Measurements from ENCODE around the gene CFAP97D2. TPM values are rescaled to one million over a fixed set of nuclear protein-coding genes. Genes with fewer than 3 reads are reported as not detected.
A peak's percentile ranks its signal among the peaks of the same experiment; 100 is the strongest.

The CFAP97D2 gene
- total RNA-seq, 1 donor from 2014 or later, result 1.8 TPM

- no peak for ATAC-seq
- TF ChIP-seq, protein P1, sequence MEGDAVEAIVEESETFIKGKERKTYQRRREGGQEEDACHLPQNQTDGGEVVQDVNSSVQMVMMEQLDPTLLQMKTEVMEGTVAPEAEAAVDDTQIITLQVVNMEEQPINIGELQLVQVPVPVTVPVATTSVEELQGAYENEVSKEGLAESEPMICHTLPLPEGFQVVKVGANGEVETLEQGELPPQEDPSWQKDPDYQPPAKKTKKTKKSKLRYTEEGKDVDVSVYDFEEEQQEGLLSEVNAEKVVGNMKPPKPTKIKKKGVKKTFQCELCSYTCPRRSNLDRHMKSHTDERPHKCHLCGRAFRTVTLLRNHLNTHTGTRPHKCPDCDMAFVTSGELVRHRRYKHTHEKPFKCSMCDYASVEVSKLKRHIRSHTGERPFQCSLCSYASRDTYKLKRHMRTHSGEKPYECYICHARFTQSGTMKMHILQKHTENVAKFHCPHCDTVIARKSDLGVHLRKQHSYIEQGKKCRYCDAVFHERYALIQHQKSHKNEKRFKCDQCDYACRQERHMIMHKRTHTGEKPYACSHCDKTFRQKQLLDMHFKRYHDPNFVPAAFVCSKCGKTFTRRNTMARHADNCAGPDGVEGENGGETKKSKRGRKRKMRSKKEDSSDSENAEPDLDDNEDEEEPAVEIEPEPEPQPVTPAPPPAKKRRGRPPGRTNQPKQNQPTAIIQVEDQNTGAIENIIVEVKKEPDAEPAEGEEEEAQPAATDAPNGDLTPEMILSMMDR (IDR thresholded peaks at IDR 0.05), result no peak
- no peaks in the 10 kb centered on the region for H3K27me3 ChIP-seq (ENCODE audit: low read depth)
- no peaks in the 10 kb centered on the region for H3K9me3 ChIP-seq
- peaks cover 11% of the 10 kb centered on the region for H3K4me1 ChIP-seq
- DNase-seq, result no peak
- no peaks in the 10 kb centered on the region for H3K36me3 ChIP-seq
- intact Hi-C loops (cut with DNase I), result no loop called here
- H3K4me3 ChIP-seq, result no peak overlapping the region
- H3K27ac ChIP-seq, result no peak overlapping the region
These were observed 42.5 kb upstream of the CFAP97D2 start for GRCh38 chr13:114136576-114136975.

DNA sequence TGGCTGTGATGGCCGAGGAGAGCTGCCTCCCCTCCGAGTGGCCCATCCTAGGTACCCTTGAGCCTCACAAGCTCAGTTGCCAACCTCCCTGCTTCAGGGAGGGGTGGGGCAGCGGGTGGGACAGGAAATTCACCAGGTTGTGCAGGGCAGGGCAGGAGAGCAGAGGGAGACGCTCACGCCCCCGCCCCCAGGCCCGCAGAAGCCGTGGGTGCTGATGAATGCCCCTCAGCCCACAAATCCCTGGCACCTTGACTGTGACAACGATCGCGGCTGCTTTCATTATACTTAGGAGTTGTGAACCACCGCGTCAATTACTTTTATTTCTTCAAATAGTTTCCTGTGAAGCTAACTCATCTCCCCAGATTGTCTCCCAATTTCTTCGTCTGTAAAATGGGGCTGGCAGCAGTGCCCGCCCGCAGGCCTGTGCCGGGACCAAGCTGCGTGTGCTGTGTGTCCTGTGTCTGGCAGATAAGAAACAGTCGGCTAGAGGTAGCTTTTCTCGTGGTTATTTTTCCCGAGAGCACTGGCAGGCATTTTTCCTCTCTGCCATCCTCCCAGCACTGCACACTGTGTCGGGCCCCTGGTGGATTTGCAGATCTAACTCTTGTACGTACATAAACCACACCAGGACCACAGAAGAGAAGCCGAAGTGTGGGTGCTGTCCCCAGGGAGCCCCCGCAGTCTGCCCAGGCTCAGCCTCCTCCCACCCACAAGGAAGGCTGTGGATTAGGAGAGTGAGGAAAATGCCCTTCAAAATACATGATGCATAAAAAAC lies 38.7 kb upstream of the CFAP97D2 start:
- intact Hi-C loops (cut with DNase I), result no loop called here

GRCh38 chr13:114140906-114141250 lies 38.2 kb upstream of the CFAP97D2 start:
- Histone ChIP-seq H3K9me3 (no peaks in the 10 kb centered on the region), H3K27me3 (ENCODE audit: low read depth) (no peaks in the 10 kb centered on the region), H3K4me3 (no peak overlapping the region), H3K27ac (no peak overlapping the region), H3K4me1 (peaks cover 25% of the 10 kb centered on the region), H3K36me3 (no peaks in the 10 kb centered on the region)
- intact Hi-C loops (cut with DNase I), result no loop called here
- DNase-seq, result no peak
- TF ChIP-seq, protein P1 (IDR thresholded peaks at IDR 0.05), result no peak
- peak in 1 of 2 donors; percentile 13 for ATAC-seq

More for the DNA sequence above, 38.7 kb upstream of the CFAP97D2 start:
- DNase-seq, result no peak
- no peak overlapping the region for H3K27ac ChIP-seq
- no peaks in the 10 kb centered on the region for H3K36me3 ChIP-seq
- TF ChIP-seq, protein P1 (IDR thresholded peaks at IDR 0.05), result no peak
- H3K4me3 ChIP-seq, result no peak overlapping the region
- H3K9me3 ChIP-seq, result no peaks in the 10 kb centered on the region
- H3K4me1 ChIP-seq, result peaks cover 25% of the 10 kb centered on the region
- H3K27me3 ChIP-seq (ENCODE audit: low read depth), result no peaks in the 10 kb centered on the region
- ATAC-seq, result no peak

DNA sequence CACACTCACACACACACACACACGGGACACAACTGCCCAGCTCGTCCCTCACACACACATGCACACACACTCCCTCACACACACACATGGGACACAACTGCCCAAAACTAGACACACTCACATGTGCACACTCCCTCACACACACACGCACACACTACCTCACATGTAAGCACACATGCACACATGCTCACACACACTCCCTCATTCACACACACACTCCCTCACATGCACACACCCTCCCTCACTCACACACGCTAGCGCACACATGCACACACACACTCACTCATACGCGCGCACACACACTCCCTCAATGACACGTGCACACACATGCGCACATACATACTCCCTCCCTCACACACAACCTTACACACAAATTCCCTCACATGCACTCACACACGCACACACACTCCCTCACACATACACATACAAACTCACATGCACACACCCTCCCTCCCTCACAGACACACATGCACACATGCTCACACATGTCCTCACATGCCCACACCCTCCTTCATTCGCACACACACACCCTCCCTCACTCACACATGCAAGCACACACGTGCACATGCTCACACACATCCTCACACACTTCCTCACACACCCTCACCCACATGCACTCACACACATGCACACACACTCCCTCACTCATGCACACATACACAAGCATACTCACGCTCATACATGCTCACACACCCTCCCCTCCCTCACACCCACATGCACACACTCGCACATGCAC lies 37.6 kb upstream of the CFAP97D2 start:
- Histone ChIP-seq H3K4me1 (peaks cover 25% of the 10 kb centered on the region), H3K9me3 (no peaks in the 10 kb centered on the region), H3K27ac (no peak overlapping the region), H3K4me3 (no peak overlapping the region), H3K36me3 (no peaks in the 10 kb centered on the region), H3K27me3 (ENCODE audit: low read depth) (no peaks in the 10 kb centered on the region)
- TF ChIP-seq, protein P1 (IDR thresholded peaks at IDR 0.05), result no peak
- DNase-seq, result no peak
- intact Hi-C loops (cut with DNase I), result no loop called here
- ATAC-seq, result no peak

DNA sequence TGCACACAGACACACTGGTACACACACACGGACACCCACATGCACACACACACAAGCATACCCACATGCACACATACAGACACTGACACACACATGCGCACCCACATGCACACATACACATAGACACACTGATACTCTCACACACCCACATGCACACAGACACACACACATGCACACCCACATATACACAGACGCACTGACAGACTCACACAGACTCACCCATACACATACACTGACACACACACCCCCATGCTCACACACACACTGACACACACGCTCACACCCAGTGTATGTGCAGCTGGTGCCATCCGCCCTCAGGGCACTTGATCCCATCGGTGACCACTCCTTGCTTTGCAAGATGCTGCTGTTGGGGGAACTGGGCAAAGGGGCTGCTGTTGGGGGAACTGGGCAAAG lies 36.9 kb upstream of the CFAP97D2 start:
- Histone ChIP-seq H3K36me3 (no peaks in the 10 kb centered on the region), H3K27me3 (ENCODE audit: low read depth) (no peaks in the 10 kb centered on the region), H3K4me1 (peaks cover 25% of the 10 kb centered on the region), H3K4me3 (no peak overlapping the region), H3K9me3 (no peaks in the 10 kb centered on the region), H3K27ac (no peak overlapping the region)
- intact Hi-C loops (cut with DNase I), result no loop called here
- no peak for DNase-seq
- TF ChIP-seq, protein P1 (IDR thresholded peaks at IDR 0.05), result no peak
- ATAC-seq, result peak; percentile 20 to 24
